Left renal cortex interstitium (tissue), 4 donors: ENCODE results near the gene MKX. TPM values are rescaled to one million over a fixed set of nuclear protein-coding genes. Genes with fewer than 3 reads are reported as not detected.

Experiments
- DNase-seq, 4 donors: peaks; one replicate each; pipeline ENCODE4 v3.0.0-alpha.2; 2013; ENCODE audit warnings: low read depth in 4 of 4, low spot score in 2 of 4, missing footprints in 1 of 4
- polyA plus RNA-seq, 4 donors: library from polyadenylated mRNA; unstranded; fragments of 120-200 nt; gene quantifications; one replicate each; pipeline ENCODE4 v1.2.1, GENCODE V29; 2013; ENCODE audit not compliant: insufficient read length in 4 of 4

Gene MKX, protein sequence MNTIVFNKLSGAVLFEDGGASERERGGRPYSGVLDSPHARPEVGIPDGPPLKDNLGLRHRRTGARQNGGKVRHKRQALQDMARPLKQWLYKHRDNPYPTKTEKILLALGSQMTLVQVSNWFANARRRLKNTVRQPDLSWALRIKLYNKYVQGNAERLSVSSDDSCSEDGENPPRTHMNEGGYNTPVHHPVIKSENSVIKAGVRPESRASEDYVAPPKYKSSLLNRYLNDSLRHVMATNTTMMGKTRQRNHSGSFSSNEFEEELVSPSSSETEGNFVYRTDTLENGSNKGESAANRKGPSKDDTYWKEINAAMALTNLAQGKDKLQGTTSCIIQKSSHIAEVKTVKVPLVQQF
- polyA plus RNA-seq = under 1 TPM; 0.12 to 0.21 (median 0.17) TPM

DNA sequence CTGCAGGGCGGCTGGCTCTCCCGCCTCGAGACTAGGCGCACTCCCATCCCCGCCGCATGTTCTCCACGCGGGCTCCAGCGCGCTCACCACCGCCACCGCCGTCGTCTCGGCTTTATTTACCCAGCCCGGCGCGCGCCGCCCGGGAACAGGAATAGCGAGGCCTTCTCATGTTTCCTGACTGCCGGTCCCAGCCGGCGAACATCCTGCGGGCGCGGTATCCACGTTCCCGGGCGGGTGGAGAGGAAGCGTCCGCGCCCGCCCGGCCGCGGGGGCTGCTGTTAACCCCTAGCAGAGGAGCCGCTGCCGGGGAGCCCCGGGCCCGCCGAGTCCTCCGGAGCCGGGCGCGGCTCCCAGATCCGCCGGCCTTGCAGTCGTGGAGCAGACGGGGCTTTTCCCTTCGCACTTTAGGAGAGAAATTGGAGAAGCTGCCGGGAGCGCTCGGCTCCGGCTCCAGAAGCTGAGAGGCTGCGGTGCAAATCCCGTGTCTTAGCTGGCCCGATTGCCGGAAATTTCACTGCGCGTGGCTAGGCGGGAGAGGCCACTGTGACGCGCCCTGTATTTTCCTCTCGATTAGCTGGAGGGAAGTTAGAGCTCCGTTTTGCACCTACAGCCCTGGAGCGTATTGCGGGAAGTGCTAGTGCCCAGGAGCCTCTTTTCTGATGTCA, at the start of gene MKX:
TSS of gene MKX (minus strand) at position 88 of the 665 bp plus-strand sequence. CDS start 2,404 bp downstream, outside the sequence.
- DNase-seq = peak in 1 of 4 donors; percentile 26

DNA sequence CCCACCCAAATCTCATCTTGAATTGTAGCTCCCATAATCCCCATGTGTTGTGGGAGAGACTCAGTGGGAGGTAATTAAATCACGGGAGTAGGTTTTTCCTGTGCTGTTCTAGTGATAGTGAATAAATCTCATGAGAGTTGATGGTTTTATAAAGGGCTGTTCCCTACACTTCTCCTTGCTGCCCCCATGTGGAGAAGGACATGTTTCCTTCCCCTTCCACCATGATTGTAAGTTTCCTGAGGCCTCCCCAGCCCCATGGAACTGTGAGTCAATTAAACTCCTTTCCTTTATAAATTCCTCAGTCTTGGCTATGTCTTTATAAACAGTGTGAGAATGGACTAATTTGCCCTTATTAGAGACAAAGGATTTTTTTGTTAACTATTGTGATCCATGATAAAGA, 48.5 kb upstream of the MKX start:
- no peak for DNase-seq

DNA sequence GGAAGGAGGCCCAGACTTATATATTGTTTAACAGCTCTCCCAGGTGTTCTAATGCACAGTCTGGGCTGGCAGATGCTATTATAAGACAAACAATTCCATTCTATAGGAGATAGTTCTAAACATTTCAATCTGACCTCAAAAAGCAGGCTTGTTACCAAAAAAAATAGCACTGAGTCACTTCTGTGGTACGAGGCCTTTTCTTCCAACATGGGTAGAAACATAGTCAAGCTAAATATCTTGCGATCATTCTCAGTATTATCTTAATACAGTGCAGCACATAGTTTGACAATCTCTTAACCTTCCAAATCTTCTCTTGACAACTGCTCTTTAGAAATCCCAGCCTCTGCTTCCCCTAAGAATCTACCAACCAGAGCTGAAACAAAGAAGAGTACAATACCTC, 46.6 kb upstream of the MKX start:
- DNase-seq = no peak

DNA sequence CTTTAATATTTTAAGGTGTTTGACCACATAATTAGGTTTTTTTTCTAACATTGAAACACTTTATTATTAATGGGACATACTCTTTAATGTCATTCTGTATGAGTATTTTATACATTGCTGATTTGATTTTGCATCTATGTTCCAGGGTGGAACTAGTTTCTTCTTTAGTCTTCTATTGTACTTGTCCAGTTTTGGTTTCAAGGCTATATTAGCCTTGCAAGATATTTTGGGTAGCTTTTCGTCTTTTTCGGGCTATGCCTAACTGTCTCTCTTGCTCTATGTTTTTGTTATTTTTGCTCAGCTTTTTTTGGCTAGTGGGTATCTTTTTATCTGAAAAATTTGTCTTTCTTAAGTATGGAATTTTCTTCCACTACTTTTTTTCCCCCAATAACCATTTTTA, 38.7 kb upstream of the MKX start:
- no peak for DNase-seq

DNA sequence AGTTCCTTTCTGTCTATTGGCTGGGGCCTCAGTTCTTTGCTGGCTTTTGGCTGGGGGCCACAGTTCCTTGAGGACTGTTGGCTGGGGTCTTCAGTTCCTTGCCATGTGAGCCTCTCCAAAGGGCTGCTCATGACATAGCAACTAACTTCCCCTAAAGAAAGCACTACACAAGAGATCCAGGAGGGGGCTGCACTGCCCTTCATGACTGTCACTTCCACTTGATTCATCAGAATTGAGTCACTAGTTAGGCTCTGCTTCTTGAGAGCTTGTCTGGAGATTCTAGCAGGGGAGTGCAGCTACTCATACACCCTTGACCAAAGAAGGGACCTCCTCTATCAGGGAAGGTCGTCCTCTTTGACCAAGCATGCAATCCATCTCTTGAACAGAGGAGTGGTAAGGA, 38.0 kb upstream of the MKX start:
- DNase-seq = no peak

DNA sequence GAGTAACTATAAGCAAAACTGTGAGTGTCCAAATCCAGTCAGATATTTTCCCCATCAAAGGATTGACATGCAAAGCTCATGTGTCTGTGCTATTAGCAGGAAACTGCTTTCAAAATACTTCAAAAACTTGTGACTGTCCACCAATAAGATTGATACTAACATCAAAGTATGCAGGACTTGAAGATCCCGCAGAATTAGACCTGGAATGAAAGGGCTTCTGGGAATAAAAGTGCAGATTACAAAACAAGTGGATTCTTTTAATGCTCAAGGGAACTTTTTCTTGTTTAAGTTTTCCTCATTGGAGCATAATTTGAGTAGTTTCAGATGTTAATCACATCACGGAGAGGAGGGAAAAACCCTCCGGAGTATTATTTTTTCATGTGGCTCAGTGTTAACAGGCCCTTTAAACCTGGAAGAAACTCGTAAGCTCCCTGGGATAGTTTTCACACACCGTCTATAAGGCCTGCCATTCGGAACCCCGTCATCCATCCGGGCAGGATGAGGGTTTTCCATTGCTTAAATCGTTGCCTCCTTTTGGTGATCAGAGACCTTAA, 33.9 kb upstream of the MKX start:
- no peak for DNase-seq

DNA sequence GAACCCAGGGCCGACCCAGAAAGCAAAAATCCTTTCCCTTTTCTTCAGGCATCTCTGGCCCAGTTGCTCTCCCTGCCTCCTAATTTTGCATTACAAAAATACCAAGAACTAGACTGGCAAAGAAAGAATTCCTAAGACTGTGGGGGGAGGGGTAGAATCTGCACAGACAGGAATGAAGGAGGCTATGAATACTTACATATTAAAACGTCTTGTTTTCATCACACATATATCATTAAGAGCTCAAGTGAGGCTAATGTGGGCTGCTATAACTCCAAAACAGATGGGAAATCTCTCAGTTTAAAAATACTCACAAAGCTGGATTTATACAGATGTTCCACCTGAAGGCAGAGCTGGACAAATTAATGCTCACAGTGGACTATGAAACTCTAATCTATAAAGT, 29.2 kb upstream of the MKX start:
- DNase-seq = no peak

DNA sequence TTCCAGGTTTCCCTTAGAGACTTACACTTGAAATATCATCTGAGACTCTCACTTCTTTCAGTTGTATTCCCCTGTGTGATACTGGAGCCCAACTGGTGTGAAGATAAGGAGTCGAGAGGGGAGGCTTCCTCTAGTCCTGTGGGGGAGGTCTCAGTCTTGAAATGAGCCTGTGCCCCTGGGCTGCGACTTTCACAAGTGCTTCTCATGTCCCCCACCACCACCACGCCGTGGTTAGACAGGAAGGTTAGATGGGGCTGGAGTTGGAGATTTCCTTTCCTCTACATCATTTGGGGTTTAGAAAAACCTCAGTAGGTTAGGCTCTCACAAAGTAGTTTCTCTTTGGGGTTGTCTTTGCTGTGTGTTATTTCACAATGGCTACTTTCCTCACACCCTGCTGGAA, 25.6 kb upstream of the MKX start:
- no peak for DNase-seq

DNA sequence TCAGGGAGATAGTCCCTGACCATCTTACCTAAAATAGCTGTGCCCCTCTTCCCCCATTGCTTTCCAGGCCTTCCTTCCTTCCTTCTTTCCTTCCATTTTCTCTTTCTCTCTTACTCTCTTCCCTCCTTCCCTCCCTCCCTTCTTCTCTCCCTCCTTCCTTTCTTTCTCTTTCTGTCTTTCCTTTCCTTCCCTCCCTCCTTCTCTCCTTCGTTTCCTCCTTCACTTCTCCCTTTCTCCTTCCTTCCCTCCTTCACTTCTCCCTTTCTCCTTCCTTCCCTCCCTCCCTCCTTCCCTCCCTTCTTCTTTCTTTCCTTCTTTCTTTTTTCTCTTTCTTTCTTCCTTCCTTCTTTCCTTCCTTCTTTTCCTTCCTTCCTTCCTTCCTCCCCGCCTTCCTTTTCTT, 24.6 kb upstream of the MKX start:
- DNase-seq = no peak

DNA sequence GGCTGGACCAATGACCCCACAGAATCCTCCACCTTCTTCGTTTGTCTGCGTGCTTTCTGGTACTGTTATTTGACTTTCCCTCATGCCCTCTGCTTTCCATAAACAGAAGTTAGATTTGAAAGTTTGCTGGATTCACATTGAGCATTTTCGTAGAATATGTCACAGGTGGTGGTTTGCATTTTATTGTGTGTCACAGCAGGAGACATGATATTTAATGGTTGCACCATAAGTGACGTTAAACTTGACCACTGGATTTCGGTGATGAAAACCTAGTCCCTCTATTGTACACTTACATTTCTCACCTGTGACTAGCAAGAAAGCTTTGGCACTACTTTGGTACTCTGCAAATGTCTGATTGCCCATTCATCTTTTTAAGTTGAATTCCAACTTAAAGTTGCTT, 15.2 kb upstream of the MKX start:
- DNase-seq = no peak

DNA sequence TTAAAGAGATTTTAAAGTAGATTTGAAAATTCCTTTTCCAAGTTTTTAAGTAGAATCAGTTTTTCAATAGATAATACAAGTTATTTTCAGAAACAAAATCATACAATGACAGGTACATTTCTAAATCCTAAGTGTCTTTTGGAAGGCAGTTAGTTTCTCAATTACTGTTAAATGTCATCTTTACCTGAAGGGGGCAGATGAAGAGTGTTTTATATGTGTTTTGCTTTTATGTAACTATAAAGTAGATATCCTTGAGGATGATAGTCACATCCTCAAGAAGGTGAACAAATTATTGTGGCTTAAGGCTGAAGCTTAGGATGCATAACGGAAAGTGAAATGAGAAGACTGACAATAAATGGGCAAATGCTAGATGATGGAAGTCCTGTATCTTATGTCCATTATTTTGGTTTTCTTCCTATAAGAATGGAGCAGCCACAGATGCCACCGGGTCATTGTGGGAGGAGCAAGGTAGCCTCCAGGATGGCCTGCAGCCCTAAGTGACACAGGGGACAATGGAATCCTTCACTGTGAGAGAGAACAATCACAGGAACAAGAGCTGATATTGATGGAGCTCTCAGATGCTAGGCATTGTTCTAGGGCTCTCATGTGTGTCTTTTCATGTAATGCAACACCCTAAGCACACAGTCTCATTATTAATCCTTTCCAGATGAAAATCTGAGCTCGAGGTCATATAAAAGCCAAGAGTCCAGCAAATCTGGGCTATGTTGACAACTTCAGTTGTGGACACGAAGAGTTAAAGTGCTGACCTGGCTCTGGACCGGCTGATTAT, 14.1 kb upstream of the MKX start:
- DNase-seq = no peak

DNA sequence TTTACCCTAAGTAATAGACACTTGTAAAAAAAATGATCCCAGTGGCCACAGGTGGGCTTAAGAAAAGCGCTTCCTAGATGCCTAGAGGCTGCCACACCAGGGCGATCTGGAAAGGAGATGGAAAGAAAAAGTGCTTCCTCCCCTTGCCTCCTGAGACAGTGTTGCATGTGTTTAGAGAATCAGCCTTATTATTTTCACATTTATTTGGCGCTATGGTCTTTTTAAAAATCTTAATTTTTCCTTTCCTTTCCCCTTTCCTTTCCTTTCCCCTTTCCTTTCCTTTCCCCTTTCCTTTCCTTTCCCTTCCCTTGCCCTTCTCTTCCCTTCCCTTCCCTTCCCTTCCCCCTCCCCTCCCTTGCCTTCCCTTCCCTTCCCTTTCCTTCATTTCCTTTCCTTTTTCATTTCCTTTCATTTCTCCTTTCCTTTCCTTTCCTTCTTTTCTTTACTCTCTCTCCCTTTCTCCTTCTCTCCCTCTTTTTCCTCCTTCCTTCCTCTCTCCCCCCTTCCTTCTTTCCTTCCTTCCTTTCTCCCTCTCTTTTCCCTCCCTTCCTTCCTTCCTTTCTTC, 7.1 kb upstream of the MKX start:
- no peak for DNase-seq

DNA sequence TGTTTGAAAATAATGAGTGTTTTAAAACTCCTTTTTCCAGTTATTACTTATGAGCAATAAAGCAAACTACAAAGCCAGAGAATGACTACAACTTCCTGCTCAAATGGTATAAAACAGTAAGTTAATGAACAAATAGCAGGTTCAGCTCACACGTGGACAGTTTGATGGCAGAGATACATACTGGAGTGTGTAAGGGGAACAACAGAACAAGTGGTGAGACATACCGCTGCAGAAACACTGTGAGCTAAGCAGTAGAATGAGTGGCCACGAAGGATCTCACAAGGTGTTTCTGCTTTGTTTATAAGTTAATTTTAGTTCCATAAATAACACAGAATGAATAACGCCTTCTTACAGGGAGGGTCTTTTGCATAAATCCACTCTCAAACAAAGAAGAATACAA, 3.0 kb upstream of the MKX start:
- no peak for DNase-seq

DNA sequence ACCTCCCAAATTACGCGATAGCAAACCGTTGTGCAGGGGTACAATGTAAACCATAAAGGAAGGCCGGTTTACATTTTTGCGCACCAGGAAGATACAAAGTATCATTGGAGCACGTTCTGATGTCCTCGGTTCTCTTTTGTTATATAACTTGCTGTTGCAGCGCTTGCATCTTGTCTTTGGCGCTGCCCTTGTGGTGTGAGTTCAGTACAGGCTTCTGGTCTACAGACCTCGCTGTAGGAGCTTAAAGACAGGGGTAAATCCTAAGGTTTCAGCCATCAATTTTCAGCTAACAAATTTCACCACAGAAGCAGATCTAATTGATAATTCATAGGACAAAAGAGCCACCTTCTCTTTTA, 1.5 kb upstream of the MKX start:
- DNase-seq = no peak

DNA sequence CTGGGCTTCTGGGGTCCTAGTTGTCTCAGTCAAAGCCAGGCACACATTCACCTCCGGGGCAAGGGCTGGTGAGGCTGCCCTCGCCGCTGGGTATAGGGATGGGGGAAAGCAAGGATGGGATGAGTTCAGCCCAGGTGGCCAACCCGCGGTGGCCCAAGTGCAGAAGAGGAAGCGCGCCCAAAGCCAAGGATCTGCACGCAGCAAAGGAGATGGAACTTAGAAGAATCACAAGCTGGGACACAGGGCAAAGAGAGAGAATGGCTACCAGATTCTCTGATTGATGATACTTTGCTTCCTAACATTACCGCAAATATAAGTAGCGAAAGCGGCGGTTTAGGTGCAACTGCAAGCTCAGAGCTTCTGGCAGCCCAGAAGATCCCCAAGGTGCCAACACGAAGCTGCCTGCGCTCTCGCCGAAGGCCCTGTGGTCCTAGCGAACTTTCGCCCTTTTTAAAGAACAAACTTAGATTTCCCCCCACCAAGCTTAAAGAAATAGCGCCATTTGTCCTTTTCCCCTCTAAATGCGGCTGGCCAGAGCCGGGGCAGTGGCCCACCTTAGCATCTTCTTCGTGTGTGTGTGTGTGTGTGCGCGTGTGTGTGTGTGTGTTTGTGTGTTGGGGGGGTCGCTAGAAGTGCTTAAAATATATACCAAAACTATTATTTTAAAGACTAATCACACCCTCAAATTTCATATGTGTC, 927 bp upstream of the MKX start:
- DNase-seq = no peak

DNA sequence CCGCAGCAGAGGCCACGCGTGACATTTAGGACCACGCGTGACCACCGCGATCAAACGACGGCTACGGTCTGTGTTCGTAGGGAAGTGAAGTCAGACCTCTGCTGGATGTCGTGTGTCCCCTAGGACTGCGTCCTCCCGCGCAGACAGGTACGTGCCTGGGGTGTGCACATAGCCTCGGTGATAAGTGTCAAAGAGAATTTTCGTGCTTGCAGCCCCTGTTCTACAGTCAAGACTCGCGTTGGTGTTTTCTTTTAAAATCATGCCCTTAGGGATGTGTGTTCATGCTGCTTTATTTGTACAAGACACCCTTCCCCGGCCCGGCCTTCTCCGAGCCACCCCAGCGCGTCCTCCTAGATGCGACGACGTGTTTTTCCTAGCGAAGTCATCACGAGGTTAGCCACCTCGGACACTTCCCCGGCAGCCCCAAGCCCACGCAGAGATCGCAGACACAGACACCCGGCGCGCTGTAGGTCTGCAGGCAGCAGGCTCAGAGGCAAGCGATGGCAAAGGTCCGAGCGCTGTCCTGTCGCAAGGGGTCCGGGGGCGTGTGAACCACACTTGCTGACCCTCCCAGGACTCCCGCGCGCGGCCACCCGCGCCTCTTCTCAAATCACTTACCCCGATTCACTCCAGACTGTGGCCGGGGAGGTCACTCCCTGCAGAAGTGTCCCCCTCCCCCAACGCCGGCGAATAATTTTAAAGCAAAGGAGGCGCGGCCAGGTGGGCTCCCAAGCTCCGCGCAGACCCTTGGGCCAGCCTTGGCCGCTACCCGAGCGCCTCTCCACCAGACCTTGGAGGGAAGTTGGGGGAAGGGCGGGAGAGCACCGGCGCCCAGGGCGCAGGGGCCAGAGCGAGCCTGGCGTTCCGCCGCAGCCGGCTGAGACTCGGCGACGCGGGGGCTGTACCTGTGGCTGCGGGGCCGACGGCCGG, 552 bp downstream of the MKX start:
- DNase-seq = peak in 1 of 4 donors; percentile 18

DNA sequence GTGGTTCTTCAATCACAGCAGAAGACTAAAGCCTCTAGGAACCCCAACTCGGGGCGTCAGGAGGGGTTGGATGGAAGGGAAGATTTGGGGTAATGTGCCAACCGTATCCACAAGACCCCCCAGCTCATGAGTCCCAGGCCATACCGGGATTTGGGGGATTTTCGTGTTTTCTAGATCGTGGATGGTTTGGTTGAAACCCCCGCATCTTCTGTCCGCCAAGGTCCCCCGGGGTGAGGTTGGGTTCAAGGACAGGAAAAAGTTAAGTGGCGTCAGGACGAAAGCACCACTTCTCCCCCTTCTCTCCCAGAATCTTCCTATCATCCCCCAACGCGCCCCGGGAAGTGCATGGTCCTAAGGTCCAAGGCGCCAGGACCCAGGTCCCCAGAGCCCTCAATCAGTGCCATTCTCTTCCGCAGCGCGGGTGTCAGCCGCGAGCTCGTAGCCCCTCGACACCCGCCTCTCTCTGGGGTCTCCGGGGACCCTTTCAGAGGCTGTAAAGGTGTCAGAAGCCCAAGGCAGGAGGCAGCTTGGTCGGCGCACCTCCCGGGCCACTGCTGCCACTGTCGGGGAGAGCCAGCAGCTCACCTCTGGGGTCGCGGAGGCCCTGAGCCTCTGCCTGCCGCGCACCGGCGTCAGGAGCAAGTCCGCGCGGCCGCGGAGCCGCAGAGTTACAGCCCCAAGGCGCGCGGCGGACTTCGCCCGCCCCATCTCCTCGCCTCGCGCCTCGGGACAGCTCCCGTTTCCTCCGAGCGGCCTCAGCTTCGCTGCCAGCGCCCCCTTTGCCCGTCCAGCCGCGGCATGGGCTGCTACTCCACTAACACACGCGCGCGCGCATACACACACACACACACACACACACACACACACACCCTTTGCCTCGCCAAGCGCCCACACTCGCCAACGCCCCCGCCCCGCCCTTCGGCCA, 1.5 kb downstream of the MKX start:
- peak in 1 of 4 donors; percentile 16 for DNase-seq
